ENCODE results near the gene LRRTM4.

- TF ChIP-seq CTCF (conservative IDR thresholded peaks at IDR 0.05; ENCODE audit: low read length) (no peak), EZH2phosphoT487 (IDR thresholded peaks at IDR 0.05; ENCODE audit: borderline replicate concordance, low read depth, low read length) (no peak)
These were observed 504.8 kb downstream of the LRRTM4 start for GRCh38 chr2:77017355-77017745.
